HG02973 (cell line): ENCODE data around the gene CDH1.

ENCODE experiments used
- ATAC-seq: cut with Tn5 transposase; IDR thresholded peaks from one replicate; pipeline ENCODE4 v1.9.1; 2021; ENCODE audit warnings: moderate library complexity; ENCODE audit not compliant: unreplicated experiment

CDH1 gene

DNA sequence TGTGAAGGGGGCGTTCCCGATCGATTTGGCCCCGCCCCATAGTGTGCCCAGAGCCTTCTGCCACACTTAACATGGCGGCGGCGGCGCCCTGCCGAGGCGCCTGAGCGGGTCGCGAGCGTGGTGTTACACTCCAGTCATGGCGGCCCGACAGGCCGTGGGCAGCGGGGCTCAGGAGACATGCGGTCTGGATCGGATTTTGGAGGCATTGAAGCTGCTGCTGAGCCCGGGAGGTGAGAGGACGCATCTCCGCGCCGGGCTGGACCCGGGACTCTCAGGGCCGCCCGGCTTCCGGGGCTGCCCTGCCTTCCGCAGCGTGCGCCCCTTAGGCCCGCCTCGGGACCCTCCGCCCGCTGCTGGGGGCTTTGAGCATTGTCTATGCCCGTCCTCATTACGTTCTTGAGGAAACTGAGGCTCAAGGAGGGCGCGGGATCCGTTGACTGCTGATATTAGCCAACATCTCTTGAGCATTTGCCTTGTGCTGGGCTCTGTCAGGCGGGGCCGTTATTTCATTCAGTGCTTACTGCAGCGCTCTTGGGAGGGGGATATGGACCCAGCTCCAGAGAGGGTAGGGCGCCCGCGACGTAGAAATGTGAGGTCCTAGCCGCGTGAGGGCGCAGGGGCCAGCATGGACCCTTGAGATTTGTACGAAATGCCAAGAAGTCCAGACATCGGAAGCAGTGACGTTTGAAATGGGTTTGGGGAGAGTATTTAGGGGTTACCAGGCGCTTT is 106.6 kb downstream of the CDH1 start, which contains the start of gene TANGO6:
Gene TANGO6 (plus strand): TSS at position 50 of the 729 bp plus-strand sequence. CDS start 87 bp downstream, at position 137.
- peak; percentile 86 for ATAC-seq

DNA sequence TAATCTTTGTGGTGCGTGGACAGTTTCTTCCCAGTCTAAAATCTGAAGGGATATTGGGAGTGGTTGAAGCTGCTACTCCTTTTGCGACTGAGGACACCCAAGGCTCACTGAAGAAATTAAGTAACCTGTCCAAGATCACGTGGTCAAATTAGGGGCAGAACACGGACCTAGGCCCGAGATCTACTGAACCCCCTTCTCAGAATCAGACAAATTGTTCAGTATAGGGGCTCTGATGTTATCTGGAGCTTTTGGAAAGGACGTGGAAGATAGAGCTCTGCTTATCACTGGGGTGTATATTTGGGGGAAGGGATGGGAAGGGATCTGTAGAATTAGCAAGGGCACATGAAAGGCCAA is 107.1 kb downstream of the CDH1 start:
- ATAC-seq: no peak

DNA sequence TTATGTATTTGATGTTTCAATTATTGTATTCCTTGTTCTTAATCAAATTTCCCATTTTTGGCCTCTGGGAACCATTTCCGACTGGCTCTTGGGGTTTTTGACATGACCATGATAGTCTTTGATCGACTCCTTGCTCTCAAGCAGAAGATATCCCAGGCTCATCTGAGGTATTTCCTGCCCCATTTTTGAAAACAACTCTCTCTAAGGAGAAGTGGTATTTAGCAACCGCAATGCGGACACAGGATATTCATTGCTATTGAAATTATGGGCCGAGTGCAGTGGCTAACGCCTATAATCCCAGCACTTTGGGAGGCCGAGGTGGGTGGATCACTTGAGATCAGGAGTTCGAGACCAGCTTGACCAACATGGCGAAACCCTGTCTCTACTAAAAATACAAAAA is 111.7 kb downstream of the CDH1 start:
- ATAC-seq: no peak

DNA sequence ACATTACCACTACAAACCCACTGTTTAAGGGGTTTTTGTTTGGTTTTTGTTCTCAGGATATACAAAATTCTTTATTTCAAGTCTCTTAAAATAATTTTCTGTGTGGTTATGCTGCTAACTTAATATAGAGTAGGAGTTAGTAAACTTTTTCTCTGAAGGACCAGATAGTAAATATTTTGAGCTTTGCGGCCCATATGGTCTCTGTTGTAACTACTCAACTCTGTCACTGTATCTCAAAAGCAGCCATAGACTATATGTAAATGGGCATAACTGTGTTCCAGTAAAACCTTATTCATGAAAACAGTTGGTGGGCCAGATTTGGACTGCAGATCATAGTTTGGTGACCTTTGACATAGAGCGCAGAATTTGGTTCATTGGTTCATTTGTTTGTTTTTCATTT is 113.4 kb downstream of the CDH1 start:
- ATAC-seq: no peak

DNA sequence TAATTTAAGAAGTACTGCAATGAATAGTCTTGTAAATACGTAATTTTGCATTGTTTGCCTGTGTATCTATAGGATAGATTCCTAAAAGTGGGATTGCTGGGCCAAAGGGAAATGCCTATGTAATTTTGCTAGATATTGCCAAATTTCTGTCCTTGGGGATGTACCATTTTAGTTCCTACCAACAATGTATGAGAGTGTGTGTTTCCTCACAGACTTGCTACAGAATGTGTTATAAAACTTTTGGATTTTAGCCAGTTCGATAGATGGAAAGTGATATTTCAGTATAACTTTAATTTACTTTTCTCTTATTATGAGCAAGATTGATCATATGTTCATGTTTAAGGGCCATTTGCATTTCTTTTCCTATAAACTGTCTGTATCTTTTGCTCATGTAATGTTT is 114.5 kb downstream of the CDH1 start:
- ATAC-seq: no peak

DNA sequence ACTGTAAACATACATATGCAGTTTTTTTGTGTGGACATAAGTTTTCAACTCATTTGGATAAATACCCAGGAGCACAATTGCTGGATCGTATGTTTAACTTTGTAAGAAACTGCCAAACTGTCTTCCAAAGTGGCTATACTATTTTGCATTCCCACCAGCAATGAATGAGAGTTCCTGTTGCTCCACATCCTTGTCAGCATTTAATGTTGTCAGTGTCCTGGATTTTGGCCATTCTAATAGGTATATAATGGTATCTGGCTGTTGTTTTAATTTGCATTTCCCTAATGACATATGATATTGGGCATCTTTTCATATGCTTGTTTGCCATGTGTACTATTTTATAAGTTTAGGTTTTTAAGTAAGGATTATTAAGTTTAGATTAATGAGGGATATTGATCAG is 120.4 kb downstream of the CDH1 start:
- ATAC-seq: no peak

DNA sequence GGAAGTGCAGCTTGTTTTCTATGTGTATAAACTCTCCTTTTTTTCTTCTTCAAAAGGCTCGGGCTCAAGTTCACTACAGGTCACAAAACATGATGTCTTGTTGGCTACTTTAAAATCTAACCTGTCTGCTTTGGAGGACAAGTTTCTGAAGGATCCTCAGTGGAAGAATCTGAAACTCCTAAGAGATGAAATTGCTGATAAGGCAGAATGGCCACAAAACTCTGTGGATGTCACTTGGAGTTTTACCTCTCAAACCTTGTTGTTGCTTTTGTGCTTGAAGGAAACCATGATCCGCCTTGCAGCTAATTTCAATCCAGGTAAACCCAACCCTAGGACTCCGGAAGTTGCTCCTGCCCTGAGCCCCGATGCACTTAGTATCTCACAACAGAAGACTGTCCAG is 122.7 kb downstream of the CDH1 start:
- no peak for ATAC-seq

DNA sequence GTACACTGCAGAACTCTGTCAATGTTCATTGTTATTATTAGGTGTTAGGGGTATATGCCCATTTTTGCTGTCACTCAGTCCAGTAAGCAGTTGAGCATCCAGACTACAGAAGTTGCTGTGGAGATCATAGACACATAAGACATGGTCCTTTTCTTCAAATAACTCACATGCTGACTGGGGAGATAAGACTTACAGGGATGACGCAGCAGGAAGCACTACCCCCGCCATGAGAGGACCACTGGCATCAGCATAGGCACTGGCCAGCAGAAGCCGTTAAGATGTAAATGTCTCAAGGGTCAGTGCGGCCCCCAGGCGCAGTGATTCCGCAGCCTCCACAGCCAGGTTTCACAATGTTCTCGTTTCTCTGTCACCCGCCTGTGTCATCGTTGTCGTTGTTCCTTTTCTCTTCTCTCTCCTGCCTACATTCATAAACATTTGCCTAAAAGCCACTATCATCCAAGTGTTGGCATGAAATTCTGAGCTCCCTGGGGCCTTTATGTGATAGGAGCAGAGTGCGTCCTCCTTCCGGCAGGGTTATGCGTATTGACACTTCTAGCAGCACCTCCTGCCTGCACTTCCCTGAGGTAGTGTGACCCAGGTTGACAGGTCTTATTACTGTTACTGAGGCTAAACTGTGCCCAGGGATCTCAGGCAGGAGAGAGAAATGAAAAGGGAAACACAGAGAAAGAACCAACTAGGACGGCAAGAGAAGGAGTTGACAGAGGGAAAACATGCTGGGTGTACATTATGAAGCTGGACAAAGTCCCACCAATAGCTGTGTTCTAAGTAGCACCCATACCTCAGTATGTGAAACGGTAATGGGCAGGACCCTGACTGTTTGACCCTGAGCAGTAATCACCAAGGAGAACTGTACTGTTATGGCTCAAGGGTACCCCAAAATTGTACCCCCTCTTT is 124.1 kb downstream of the CDH1 start:
- no peak for ATAC-seq

DNA sequence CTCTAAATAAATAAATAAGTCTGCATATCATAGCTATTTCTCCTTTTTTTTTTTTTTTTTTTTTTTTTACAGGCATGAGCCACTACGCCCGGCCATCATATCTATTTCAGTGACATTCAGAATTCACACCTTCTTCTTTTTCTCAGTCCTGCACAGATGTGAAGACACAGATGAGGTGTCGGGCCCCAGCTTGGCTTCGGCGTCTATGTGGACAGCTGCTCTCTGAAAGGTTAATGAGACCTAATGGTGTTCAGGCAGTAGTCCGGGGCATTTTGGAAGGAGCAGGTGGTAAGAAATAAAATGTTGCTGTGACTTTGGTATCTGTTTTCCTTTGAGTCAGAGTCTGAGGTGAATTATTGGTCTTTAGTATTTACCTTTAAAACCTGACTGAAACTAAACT is 129.8 kb downstream of the CDH1 start:
- no peak for ATAC-seq

DNA sequence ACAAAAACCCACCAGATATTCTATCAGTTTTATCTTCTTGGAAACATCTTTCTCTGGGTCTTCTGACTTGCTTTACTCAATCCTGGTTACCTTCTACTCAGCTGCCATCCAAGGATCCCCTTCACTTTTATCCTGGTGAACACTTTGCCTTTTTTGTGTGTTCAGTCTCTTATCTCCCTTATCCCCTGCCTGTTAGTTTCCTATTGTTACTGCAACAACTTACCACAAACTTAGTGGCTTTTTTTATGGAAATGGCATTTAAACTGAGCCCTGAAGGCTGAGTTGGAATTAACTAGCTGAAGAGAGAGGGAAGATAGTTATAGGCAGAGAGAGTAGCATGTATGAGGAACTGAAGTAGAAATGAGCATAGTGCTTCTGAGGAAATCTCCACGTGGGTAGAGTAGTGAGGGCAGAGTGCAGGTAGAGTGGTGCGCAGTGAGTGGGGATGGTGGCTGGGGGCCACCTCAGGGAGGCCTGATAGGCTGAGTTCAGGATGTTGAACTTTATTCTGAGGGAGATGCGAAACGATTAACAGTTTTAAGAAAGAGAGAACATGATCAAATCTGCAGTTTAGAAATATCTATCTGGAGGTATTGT is 132.5 kb downstream of the CDH1 start:
- ATAC-seq: no peak

DNA sequence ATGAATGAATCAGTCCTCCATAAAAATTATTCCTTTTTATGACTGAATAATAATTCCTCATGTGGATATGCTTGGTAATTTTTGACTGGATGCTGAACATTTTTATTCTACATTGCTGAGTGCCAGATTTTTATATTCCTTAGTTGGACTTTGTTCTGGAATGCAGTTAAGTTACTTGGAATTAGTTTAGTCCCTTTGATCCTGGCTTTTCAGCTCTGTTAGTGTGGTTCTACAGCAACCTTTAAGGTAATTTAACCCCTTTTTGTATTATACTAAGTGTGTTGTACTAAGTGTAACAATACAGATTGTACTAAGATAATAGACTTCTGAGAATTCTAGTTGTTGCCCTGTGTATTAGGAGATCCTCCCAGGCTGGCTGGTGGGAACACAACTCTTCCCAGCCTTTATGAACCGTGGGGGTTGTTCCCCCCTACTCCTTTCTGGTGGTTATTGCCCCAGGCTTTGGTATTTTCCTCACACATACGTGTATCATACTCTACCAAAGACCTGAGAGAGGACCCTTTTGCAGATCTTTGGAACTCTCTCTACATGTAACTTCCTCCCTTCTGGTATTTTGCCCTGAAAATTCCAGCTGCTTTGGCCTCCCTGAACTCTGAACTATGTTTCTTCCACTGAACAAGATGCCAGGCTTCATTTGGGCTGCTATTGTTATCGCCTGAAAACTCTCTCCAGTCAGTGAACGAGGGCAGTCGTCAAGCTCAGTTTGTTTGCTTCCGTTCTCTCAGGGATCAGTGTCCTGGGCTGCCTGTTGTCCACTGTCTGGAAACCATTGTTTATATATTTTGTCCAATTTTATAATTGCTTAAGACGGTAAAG is 136.8 kb downstream of the CDH1 start:
- ATAC-seq: no peak

DNA sequence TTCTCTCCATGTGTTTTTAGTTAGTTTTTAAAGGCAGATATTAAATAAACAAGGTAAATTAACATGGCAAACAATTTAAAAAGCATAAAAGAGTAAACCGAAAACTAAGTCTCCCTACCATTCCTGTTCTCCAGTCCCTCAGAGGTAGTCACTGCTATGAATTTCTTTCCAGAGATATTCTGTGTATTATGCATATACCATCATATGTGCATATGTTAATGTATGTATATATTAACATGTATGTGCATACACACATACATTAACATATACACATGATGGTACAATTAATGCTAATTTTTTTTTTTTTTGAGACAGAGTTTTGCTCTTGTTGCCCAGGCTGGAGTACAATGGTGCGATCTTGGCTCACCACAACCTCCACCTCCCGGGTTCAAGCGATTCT is 138.8 kb downstream of the CDH1 start:
- no peak for ATAC-seq

DNA sequence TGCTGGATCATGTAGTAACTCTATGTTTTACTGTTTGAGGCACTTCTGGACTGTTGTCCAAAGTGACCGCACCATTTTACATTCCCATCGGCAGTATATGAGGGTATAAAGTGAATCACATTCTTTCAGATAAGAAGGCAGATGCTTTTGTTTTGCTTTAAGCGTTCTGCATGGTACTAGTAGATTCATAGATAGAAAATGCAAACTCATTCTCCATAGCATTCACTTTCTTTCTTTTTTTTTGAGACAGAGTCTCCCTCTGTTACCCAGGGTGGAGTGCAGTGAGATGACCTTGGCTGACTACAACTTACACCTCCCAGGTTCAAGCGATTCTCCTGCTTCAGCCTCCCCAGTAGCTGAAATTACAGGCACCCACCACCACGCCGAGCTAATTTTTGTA is 146.6 kb downstream of the CDH1 start:
- no peak for ATAC-seq

DNA sequence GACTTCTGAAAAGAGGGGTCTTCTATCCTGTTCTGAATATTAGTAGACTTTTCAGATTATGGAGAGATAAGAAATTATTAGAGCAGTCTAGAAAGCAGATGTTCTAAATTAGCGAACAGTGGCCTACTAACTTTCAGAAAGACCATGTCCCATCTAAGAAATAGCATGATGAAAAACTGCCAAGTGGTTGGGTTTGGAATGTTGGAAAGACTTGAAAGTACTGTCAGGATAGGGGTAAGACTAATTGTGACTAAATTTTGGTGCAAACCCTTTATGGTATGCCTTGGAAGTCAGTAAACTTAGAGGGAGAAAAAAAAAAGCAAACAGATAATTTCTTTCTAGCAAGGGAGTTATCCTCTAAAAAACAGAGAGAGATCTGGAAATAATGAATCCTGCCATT is 147.3 kb downstream of the CDH1 start:
- no peak for ATAC-seq
